Forelimb muscle (tissue), 1 donor: Measurements from ENCODE around the gene NDC80. TPM values are rescaled to one million over a fixed set of nuclear protein-coding genes. Genes with fewer than 3 reads are reported as not detected.

Source experiments
- polyA plus RNA-seq: library from polyadenylated mRNA; unstranded; fragments of 120-200 nt; gene quantifications from one replicate; pipeline ENCODE4 v1.2.1, GENCODE V29; 2013; ENCODE audit not compliant: insufficient read length

Gene NDC80
- polyA plus RNA-seq, 1 donor = 8.5 TPM

Other genes starting within 250 kb of the NDC80 start
- 10.7 TPM for gene METTL4, start 52 bp upstream of the NDC80 start, polyA plus RNA-seq
- gene SMCHD1, start 84.2 kb downstream of the NDC80 start, polyA plus RNA-seq = 37.2 TPM